Stimulated activated CD4-positive, alpha-beta T cell treated with anti-CD3 and anti-CD28 coated beads, Interleukin-4, amount 100 ng/mL, for 48 hours (primary cell): ENCODE results near the gene KRTAP5-2.
"Not testable (repeated sequence)": the region's sequence is repeated elsewhere in the genome, so short reads cannot be mapped to it uniquely, and the experiment has no call there.

ENCODE experiments used
- DNase-seq, 2 donors: peaks; one replicate each; pipeline ENCODE4 v3.0.0-alpha.2; 2020; ENCODE audit warnings: low read depth in 2 of 2

Gene KRTAP5-2

GRCh38 chr11:1589996-1590395, 8.1 kb downstream of the KRTAP5-2 start:
- DNase-seq, result no peak

GRCh38 chr11:1589191-1589963, 8.7 kb downstream of the KRTAP5-2 start:
- DNase-seq, result not testable (repeated sequence)

GRCh38 chr11:1586699-1587098, 11.4 kb downstream of the KRTAP5-2 start:
- no peak for DNase-seq

- not testable (repeated sequence) for DNase-seq
Observed at GRCh38 chr11:1584661-1585370, 13.3 kb downstream of the KRTAP5-2 start, which contains the start of gene KRTAP5-1. Gene KRTAP5-1 (minus strand): TSS chr11:1585283. CDS start chr11:1585249, 34 bp downstream.

- DNase-seq, result not testable (repeated sequence)
Observed at GRCh38 chr11:1582909-1583308, 15.2 kb downstream of the KRTAP5-2 start.

- no peak for DNase-seq
Observed at GRCh38 chr11:1581976-1582375, 16.1 kb downstream of the KRTAP5-2 start.

- DNase-seq, result no peak
Observed at GRCh38 chr11:1576825-1577224, 21.3 kb downstream of the KRTAP5-2 start.

- not testable (repeated sequence) for DNase-seq
Observed at GRCh38 chr11:1575756-1576155, 22.3 kb downstream of the KRTAP5-2 start.

GRCh38 chr11:1574933-1575242, 23.2 kb downstream of the KRTAP5-2 start:
- DNase-seq, result no peak

GRCh38 chr11:1574238-1574932, 23.7 kb downstream of the KRTAP5-2 start:
- no peak for DNase-seq

- no peak for DNase-seq
Observed at GRCh38 chr11:1573903-1574237, 24.2 kb downstream of the KRTAP5-2 start.

- no peak for DNase-seq
Observed at GRCh38 chr11:1573077-1573902, 24.8 kb downstream of the KRTAP5-2 start.

GRCh38 chr11:1572197-1573076, 25.7 kb downstream of the KRTAP5-2 start, which contains the start of gene DUSP8:
Gene DUSP8 (minus strand): TSS chr11:1572271. CDS start chr11:1565826, 6,445 bp downstream.
- peak; percentile 85 for DNase-seq

GRCh38 chr11:1571760-1572196, 26.3 kb downstream of the KRTAP5-2 start:
- no peak for DNase-seq

GRCh38 chr11:1570896-1571759, 27.0 kb downstream of the KRTAP5-2 start:
- no peak for DNase-seq

GRCh38 chr11:1570531-1570895, 27.6 kb downstream of the KRTAP5-2 start:
- no peak for DNase-seq

GRCh38 chr11:1570001-1570453, 28.1 kb downstream of the KRTAP5-2 start:
- DNase-seq, result no peak

- no peak for DNase-seq
Observed at GRCh38 chr11:1569251-1569780, 28.8 kb downstream of the KRTAP5-2 start.

GRCh38 chr11:1568441-1568911, 29.6 kb downstream of the KRTAP5-2 start:
- DNase-seq, result no peak
